ENCODE results near the gene FTO.

DNA sequence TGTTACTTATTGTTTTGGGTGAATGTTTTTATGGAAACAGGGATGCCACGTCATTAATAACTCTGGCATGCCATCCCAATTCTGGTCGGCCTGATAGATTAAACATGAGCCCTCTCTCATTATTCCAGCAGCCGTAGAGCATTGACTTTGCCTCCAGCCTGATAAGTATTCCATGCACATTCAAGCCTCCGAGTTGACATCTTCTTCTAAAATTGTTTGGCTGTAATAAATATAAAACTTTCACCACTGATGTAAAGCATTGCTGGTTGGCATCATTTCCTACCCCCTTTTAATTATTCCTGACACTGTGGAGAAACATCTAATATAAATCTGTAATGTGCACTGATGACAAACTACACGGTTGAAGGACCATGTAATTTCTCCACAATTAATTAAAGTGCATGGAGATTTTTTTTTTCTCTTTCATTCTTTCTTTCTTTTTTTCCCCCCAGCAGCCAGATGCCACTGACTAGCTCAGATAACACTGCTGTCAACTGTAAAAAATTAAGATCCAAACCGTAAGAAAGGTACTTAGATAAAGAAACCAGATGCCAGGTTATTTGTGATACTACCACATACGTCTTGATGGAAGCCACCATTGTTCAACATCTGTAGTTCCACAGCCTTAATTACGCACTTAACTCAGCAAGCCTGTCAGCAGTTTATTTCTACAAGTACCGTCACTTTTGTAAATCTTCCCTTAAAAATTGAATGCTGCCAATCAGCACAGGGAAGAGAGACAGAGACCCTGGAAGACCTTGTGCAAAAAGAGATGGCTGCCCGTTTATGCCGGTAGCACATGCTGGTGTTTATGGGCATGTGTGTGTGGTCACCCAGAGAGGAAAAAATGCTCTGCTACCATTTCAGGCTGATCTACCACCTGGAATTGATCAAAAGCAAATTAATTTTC is 344.9 kb downstream of the FTO start:
- no peak for TF ChIP-seq ZFP36 (IDR thresholded peaks at IDR 0.05; ENCODE audit: borderline replicate concordance, partially characterized antibody)
- TF ChIP-seq TP53 (CRISPR knock-in tag; IDR thresholded peaks at IDR 0.05): no peak
- TF ChIP-seq RFX5 (IDR thresholded peaks at IDR 0.05): no peak
- no peak for TF ChIP-seq KDM1A (IDR thresholded peaks at IDR 0.05; ENCODE audit: low read depth)
- TF ChIP-seq, protein P1, sequence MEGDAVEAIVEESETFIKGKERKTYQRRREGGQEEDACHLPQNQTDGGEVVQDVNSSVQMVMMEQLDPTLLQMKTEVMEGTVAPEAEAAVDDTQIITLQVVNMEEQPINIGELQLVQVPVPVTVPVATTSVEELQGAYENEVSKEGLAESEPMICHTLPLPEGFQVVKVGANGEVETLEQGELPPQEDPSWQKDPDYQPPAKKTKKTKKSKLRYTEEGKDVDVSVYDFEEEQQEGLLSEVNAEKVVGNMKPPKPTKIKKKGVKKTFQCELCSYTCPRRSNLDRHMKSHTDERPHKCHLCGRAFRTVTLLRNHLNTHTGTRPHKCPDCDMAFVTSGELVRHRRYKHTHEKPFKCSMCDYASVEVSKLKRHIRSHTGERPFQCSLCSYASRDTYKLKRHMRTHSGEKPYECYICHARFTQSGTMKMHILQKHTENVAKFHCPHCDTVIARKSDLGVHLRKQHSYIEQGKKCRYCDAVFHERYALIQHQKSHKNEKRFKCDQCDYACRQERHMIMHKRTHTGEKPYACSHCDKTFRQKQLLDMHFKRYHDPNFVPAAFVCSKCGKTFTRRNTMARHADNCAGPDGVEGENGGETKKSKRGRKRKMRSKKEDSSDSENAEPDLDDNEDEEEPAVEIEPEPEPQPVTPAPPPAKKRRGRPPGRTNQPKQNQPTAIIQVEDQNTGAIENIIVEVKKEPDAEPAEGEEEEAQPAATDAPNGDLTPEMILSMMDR (IDR thresholded peaks at IDR 0.05): no peak
- no peak for TF ChIP-seq ZNF302 (CRISPR knock-in tag; IDR thresholded peaks at IDR 0.05)
- TF ChIP-seq POLR2A (IDR thresholded peaks at IDR 0.05; ENCODE audit: low read length): no peak
- no peak for TF ChIP-seq MAFK (IDR thresholded peaks at IDR 0.05; ENCODE audit: partially characterized antibody)
- TF ChIP-seq, protein P2, sequence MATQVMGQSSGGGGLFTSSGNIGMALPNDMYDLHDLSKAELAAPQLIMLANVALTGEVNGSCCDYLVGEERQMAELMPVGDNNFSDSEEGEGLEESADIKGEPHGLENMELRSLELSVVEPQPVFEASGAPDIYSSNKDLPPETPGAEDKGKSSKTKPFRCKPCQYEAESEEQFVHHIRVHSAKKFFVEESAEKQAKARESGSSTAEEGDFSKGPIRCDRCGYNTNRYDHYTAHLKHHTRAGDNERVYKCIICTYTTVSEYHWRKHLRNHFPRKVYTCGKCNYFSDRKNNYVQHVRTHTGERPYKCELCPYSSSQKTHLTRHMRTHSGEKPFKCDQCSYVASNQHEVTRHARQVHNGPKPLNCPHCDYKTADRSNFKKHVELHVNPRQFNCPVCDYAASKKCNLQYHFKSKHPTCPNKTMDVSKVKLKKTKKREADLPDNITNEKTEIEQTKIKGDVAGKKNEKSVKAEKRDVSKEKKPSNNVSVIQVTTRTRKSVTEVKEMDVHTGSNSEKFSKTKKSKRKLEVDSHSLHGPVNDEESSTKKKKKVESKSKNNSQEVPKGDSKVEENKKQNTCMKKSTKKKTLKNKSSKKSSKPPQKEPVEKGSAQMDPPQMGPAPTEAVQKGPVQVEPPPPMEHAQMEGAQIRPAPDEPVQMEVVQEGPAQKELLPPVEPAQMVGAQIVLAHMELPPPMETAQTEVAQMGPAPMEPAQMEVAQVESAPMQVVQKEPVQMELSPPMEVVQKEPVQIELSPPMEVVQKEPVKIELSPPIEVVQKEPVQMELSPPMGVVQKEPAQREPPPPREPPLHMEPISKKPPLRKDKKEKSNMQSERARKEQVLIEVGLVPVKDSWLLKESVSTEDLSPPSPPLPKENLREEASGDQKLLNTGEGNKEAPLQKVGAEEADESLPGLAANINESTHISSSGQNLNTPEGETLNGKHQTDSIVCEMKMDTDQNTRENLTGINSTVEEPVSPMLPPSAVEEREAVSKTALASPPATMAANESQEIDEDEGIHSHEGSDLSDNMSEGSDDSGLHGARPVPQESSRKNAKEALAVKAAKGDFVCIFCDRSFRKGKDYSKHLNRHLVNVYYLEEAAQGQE (IDR thresholded peaks at IDR 0.05): no peak

Data from A549 (cell line).